Fibroblast of skin of scalp (primary cell): ENCODE measurements around the gene RGS17. TPM values are rescaled to one million over a fixed set of nuclear protein-coding genes. Genes with fewer than 3 reads are reported as not detected.
"Not testable (repeated sequence)": the region's sequence is repeated elsewhere in the genome, so short reads cannot be mapped to it uniquely, and the experiment has no call there.

Experiments used
- DNase-seq: peaks from one replicate; pipeline ENCODE4 v3.0.0-alpha.2; 2013
- polyA plus RNA-seq, 2 experiments: library from polyadenylated mRNA; unstranded; fragments of 120-200 nt; gene quantifications; one replicate each; pipeline ENCODE4 v1.2.1, GENCODE V29; 2013; ENCODE audit not compliant: insufficient read length in 2 of 2

The RGS17 gene, protein sequence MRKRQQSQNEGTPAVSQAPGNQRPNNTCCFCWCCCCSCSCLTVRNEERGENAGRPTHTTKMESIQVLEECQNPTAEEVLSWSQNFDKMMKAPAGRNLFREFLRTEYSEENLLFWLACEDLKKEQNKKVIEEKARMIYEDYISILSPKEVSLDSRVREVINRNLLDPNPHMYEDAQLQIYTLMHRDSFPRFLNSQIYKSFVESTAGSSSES
- polyA plus RNA-seq (2013, experiment 1 of 2; ENCODE audit: insufficient read length) = 0.82 TPM
- polyA plus RNA-seq (2013, experiment 2 of 2; ENCODE audit: insufficient read length) = 1.5 TPM

DNA sequence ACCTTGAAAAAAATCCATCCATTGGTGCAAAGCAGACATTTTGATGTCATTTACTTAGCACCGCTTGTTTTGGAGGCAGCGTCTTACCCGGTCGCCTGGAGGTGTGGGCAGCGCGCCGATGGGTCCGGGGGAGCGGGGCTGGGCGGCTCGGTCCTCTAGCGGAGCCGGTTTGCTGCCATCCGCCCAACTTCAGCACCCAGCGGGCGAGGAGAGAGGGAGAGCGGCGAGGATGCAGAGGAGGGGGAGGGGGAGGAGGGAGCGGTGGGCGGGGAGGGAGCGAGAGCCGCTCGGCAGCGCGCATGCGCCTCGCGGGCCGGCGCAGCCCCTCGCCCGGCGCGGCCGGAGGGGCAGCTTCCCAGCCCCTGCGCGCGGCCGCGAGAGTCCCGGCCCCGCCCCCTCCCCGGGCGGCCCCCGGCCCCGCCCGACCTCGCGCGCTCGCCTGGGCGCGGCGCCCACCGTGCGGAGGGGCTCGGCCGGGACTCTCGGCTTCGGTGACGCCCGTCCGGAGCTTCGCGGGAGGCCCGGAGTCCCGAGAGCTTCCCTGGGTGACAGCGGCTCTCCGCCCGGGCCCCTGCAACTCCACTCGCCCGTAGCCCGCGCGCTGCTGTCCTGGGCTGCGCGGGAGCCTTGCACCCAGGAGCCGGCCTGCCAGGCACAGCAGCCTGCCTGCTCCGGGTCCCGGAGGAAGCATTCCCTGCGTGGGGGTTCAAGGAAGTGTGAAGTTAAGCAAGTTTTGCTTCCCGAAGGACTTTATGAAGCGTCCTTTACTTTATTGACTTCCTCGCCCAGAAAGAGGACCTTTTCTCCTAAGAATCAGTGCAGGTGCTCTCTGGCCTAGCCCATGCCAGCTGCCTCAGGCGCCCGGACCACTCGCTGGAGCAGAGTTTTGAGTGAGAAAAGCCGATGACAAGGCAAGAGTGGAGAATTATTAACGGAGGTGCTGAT, at the start of gene RGS17:
RGS17 (minus strand) TSS at position 246 of the 945 bp plus-strand sequence. CDS start 87,264 bp downstream, outside the sequence.
- DNase-seq = peak; percentile 84

DNA sequence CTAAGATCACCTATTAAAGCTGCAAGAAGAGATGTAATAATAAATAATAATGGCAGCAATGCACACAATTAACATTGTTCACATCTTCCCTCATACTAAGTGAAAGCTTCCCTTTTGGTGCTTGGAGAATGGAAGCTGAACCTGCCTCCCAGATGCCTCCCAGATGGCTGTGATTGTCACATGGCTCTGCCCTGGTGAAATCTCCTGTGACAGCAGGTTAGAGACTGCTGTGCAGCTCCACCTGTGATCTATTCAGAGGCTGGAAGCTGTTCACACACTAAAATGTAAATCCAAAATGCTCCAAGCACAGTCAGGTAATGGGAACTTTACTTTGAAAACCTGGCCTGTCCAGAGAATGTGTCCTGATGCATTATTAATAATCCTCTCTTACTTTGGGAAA, 41.7 kb upstream of the RGS17 start:
- DNase-seq = no peak

DNA sequence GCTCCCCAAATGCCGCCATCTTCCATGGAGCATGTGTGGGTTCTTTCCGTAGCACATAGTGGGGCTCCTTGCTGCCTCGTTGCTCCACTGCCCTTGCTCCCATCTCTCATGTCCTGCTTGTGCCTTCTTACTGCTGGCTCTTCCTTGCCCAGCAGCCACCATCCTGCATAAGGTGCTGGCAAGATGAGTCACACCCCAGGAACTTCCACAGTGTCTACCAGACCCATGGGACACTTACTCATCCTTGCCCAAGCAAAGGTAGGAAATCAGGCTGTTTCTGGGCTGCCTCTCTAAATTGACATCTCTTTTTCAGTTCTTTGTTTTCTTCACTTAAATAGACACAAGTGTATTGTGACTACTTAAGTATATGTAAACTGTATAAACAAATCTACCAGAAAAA, 39.4 kb upstream of the RGS17 start:
- DNase-seq = peak; percentile 60

DNA sequence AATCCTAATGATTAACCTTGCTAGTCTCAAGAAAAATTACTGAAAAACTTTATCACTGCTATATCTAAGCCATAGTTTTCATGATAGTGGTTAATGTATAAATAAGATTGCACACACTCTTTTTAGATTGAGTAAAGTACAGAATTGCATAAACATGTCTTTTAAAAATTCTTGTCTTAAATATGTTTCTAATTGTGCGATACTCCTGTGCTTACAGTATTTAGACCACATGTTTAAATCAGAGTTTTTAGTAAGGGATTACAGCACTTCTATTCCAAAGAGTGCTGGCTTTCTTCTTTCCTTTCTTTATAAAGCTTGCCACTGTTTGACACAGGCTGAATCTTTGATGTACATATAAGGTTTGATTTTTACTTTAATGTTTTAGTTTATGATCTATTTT, 36.8 kb upstream of the RGS17 start:
- DNase-seq = peak; percentile 2

DNA sequence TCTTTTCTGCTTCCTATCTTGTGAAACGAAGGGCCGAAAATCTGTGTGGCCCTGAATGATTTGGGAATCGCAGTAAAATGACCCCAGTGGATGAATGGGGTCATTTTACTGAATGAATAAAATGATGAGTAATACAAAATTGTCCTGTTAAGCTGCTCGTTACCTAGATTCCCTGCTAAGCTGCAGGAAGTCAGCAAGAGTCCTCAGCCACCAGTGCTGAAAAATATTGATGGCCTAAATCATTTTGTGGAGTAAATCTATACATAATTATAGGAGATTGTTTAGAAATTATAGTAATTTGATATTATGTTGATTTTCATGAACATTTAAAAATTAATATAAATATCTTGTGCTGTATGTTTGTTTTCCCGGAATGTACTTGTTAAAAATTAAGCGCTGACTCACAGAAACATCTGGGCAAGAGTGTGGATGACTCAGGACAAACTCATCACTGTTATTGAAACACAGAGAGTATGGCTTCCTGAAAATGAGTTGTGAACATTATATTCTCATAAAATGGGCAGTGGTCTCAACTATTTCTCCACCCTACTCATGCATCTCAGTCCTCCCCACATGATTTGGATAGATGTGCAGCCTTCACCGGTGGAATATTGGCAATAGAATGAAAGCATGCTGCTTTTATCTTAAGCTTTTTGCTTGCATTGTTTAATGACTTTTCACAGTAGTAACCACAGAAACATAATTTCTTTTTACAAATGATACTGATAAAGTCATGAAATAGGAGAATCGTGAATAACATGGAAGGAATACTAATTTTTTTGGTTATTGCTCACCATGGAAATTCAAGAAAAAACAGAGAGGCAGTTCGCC, 36.2 kb upstream of the RGS17 start:
- DNase-seq = peak; percentile 70

DNA sequence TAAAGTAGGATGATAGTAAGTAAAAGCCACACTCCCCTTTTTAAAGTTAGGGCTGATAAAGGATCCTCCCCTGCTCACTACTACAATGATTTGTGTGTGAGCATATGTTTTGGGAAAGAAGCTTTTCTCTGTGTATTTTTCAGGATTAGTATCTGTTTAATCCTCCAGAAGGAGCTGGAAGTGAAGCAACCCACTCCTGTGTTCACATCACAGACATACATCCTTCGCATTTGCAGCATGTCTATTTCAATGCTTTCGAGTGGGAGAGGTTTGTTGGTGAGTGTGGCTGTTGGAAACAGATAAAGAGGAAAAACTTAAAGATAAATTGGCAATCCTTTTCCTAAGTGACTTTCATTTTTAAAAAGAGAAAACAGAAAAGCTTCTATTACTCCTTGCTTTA, 31.6 kb upstream of the RGS17 start:
- DNase-seq = no peak

DNA sequence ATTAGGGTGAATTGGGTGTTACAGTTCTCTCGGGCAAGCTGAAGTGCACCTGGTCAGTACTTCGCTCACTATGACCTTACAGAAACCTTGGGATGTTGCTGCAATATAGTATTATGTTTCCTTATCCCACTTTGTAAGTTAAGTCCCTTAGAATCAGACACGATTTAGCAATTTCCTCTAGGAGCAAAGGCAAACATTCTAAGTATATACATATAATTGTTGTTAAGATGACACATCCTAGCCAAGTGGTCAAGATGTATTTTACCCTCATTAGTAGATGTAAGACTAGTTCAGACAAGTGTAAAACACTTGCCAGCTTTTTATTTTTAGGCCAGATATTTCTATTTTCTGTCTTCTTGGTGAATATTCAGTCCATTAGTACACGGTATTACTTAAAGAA, 31.1 kb upstream of the RGS17 start:
- no peak for DNase-seq

DNA sequence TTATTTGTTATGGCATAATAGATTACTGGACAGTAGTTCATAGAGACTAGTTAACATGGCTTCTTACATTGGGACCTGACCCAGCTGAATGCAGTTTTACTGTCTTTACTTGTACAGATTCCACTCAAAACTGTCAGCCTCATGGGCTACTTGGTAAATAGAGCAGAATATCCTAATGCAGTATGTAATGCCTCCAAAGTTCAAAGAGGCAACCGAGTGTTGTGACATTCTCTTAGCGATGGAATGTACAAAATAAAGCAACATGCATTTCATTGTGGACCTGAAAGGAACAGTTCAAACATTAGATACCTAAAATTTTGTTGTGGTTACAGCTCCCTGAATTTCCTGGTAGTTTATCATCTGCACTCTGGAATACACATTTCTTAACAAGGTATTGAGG, 29.1 kb upstream of the RGS17 start:
- no peak for DNase-seq

DNA sequence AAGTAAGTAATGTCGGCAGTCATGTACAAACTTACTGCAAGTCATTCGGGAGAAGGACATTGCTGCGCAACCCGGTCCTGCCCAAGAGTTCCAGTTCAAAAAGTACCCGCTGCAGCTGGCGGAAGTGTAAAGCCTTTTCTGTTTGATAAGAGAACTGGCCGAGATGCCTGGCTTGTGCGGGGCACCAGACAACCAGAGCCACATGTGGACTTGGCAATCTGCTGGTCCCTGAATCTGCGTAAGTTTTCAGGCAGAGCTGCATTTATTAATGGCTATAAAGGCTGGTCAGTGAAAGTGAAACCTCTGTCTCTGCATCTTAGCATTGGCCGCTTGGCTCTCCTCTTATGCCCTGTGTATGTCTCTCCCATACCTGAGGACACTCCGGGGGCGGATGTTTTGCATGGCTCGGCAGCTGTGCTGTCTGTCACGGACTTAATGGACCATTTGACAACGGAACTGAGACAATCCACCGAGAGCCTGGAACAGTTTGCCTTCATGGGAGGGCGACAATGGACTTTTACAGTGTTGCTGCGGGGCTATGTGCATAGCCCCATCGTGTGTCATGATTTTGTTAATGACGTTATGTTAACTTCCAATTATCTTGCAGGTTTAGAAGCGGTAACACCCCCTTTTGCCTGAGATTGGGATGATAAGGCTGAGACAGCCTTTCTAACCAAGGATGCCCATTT, 19.8 kb upstream of the RGS17 start:
- no peak for DNase-seq

DNA sequence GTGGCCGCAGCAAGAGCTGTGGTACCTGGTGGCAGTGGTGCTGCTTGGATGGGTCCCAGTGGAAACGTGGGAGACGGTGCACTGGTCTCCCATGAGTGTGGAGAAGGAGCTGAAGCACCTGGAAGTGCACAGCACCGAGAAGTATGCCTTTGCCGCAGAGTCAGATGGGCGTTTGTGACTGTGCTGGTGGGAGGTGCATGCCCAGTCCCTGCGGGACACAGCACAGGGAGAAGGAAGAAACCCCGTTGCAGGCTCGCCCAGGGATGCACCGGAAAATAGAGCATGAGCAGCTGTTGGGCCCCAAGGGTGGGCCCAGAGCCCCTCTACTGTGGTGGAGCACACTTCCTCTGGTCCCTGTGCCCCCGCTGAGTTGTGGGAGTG, 19.3 kb upstream of the RGS17 start:
- DNase-seq = no peak

DNA sequence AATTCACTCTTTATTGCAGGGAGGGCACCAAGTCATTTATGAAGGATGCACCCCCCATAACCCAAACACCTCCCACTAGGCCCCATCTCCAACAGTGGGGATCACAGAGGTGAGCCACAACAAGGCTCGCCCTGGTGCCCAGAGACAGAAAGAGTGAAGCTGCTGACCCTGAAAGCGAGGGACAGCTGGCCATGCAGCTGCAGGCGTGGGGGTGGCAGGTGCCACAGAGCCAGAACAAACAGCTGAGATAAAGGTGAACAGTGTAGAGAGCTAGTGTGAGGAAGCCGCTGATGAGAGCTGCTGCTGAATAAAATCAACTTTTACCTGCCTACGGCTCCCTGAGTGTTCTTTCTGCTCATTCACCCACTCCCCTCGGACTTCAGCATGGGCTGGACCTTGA, 18.8 kb upstream of the RGS17 start:
- DNase-seq = no peak

DNA sequence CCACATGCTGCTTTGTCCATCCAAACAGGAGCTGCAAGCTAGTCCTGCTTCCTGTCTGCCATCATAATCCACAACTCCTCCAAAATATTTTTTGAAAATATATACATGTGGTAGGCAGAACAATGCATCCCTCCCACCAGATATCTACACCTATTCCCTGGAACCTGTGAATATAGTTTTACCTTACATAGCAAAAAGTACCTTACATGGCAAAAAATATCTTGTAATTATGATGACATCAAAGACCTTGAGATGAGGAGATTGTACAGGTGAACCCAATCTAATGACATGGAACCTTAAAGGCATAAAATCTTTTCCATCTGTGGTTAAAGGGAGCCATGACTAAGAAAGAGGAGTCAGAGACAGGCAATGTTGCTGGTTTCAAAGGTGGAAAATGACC, 15.3 kb upstream of the RGS17 start:
- DNase-seq = no peak

DNA sequence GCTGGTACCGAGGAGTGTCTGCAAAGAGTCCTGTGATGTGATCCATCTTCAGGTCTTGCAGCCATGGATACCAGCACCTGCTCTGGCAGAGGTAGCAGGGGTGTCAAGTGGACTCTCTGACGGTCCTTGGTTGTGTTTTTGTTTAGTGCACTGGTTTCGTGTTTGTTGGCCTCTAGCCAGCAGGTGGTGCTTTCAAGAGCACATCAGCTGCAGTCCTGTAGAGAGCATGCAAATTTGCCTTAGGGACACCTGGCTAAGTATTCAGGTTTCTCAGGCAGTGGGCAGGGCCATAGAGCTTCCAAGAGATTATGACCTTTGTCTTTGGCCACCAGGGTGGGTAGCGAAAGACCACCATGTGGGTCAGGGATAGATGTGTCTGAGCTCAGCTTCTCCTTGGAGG, 14.5 kb upstream of the RGS17 start:
- no peak for DNase-seq

DNA sequence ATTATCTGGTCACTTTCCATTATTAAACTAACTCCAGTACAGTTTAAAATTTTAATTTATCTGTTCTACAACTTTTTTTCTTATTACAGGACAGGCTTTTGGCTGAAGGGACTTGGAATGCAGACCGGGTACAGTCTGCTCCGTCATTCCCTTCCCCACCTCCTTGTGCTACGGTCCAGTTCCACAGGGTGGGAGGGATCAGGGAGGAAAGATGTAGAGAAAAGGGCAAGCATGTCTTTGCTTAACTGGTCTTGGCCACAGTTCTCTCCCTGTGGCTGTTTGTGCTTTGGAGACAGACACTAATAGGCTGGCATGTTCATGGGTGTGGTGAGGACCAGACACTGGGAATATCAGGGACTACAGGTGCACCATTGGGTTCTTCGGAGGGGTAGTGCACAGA, 12.1 kb upstream of the RGS17 start:
- DNase-seq = no peak

DNA sequence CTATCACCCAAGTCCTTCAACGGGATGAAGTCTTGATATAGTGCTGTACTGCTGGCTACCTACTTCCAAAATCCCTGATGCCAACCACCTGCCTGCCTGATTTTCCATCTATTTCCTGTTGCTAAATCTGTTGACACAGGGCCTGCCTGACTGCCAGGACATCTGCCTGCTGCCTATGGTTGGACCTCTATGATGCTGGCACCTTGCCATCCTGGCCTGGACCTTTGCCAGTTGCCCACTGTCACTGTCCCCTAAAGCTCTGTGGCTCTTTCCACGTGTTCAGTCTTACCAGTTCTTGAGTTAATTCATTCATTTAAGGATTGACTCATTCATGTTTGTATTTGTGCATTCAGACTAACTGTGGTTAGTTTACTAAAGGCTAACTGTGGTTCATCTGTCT, 9.2 kb upstream of the RGS17 start:
- DNase-seq = no peak

DNA sequence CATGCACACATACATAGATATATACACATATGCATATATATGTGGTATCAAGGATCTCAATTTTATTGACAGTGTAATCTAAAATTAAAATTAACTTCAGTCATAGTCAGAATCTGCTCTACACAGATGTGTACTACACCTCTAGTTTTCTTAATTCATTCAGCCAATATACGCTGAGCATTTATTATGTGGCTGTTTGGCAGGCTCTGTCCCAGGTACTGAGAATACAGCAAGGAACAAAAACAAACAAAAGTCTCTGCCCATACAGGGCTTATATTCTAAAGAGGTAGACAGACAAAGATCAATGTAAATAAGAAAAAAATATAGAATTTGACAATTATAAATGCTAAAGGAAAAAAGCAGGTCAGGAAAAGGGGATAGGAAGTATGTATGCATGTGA, 7.8 kb upstream of the RGS17 start:
- DNase-seq = no peak

DNA sequence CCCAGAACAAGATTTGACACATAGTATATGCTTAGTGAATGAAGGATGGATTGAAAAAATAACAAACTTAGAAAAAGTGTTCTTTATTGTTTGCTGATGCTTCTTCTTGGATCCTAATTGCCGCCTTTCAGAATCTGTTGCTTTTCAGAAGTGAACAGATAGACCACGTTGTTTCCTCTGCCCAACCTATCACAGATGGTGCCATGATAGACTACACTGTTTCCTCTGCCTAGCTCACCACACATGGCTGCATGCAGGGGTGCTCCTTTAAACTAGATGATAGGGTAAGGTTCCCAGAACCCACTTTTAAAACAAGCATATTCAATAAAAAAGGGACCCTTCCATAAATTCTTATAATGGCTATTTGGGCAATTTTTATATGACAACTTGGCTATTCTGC, 4.6 kb upstream of the RGS17 start:
- no peak for DNase-seq

DNA sequence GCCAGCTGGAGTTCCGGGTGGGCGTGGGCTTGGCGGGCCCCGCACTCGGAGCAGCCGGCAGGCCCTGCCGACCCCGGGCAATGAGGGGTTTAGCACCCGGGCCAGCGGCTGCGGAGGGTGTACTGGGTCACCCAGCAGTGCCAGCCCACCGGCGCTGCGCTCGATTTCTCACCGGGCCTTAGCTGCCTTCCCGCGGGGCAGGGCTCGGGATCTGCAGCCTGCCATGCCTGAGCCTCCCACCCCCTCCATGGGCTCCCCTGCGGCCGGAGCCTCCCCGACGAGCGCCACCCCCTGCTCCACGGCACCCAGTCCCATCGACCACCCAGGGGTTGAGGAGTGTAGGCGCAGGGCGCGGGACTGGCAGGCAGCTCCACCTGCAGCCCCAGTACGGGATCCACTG, 2.6 kb upstream of the RGS17 start:
- DNase-seq = not testable (repeated sequence)

DNA sequence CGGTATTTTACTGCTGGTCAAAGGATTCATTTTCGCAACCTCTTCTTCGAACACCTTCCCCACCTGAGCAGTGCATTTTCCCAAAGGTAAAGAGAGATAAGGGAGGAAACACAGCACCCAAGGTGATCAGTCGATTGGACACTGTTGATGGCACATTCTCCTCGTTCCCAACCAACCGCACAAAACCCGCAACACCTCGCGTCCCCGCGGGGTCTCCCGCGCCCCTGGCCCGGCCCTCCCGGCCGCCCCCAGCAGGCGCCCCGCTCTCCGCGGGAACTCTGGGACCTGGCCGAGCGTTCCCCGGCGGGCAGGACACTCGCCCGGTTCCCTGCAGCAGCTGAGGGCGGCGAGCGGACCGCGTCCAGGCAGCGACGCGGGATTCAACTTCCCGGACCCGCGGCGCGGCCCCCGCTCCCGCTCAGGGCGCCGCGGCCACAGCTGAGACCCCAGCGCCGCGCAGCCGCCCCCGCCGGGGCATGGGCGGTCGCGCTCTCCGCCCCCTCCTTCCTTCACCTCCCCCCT, 506 bp downstream of the RGS17 start:
- DNase-seq = no peak

DNA sequence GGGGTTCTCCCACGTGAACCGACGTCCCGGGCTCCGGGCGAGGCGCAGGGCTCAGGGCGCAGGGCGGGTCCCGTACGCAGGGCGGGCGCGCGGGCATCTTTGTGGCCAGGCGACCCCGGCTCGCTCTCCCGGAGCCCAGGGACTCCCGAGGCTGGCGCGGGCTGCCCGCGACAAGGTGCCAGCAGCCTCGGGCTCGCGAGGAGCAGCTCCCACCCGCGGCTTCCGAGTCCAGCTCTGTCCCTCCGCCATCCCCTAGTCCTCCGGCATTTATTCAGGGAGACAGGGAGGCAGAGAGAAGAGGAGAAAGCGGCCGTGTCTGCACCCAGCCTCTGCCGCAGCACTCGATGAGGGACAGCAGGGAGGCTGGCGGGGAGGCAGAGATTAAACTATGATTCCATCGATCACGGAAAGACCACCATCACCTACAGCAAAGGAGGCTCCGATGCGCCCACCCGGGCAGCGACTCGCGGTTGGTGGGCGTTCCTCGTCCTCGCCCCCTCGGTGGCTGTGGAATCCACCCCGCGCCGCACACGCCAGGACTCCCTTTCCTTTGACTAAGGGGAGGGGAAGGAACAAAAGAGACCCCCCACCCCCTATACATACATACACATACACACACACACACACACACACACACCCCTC, 1.1 kb downstream of the RGS17 start:
- DNase-seq = peak; percentile 18

DNA sequence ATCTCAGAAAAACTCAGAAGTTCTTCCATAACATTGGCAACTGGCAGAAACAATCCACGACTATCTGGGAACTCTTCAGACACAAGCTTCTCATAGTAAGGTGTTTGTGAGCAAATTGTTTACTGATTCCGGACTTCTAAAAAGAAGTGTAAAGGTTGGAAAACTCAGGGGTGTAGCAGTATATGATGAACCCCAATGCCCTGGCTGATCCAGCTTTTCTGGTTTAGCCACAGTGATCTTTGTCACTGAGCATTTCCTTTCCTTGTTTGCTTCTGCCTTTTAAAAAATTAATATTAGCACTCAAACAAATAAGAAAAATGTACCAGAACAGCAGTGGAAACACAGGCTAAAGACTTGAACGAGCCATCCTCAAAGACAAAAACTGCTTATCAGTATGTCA, 4.9 kb downstream of the RGS17 start:
- DNase-seq = no peak

DNA sequence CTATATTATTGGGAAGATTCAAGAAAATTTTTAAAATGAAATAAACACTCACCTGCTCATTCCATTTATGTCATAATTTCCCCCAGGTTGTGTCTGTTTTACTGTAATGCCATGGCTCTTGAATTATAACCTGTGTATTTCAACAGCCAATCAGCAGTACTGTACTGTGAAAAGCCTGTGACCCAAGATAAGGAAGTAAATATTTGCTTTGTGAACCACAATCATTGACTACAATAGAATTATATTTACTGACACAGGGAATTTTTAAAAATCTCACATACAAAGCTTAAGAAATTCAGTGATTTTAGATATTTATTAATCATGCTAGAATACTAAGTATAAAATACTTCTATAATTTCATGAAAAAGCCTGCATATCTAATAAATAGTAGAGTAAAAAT, 6.0 kb downstream of the RGS17 start:
- no peak for DNase-seq
